HepG2 (cell line): ENCODE results near the gene SLC10A2. TPM values are rescaled to one million over a fixed set of nuclear protein-coding genes. Genes with fewer than 3 reads are reported as not detected.

Experiments
- ATAC-seq: fragments of 200-7000 bp; cut with Tn5 transposase; 3 replicates; pipeline ENCODE4 v1.9.1; 2020; ENCODE audit warnings: mild to moderate bottlenecking, moderate library complexity
- Bru-seq: library from RNA; stranded (reverse); fragments of 400-500 nt; gene quantifications from one replicate; lab custom pipeline; 2021; lab: Mats Ljungman, UMichigan
- BruChase-seq, 2 experiments: library from RNA; stranded (reverse); fragments of 400-500 nt; gene quantifications; one replicate each; lab custom pipeline; 2021; lab: Mats Ljungman, UMichigan
- BruUV-seq: library from RNA; stranded (reverse); fragments of 400-500 nt; replicated peaks from 2 replicates; lab custom pipeline; 2021; lab: Mats Ljungman, UMichigan
- CTCF ChIA-PET: fragments of 300-600 bp; formaldehyde crosslinking; extraction: SDS; loops from one replicate; lab custom pipeline; 2021; ENCODE audit warnings: low total read pairs, inconsistent platforms, low intra/inter-chr PET ratio; lab: Yijun Ruan, JAX
- POLR2A ChIA-PET: fragments of 350-600 bp; sonication (Branson Sonifier 250); formaldehyde crosslinking; loops from one replicate; lab custom pipeline; 2020; ENCODE audit warnings: antibody characterized with exemption, inconsistent platforms; lab: Yijun Ruan, JAX
- DNase-seq: peaks from one replicate; pipeline ENCODE4 v3.0.0-alpha.2; 2015; ENCODE audit warnings: low spot score
- FAIRE-seq: peaks from 3 replicates; lab custom pipeline; 2011; peaks lifted over from hg19 to GRCh38; lab: Jason Lieb, UNC
- H2AFZ ChIP-seq: one replicate; pipeline ENCODE4 v1.6.1; 2011; ENCODE audit warnings: low read length, inconsistent platforms
- H3K27ac ChIP-seq: fragments of 300-600 bp; 3 replicates; pipeline ENCODE4 v1.8.0; 2011; ENCODE audit warnings: mixed run types, mild to moderate bottlenecking, mixed read lengths, low read length, inconsistent platforms; ENCODE audit not compliant: insufficient read depth; ENCODE audit errors: extremely low read length
- H3K27me3 ChIP-seq, 2 experiments: fragments of 200-600 bp in 1 of 2; 2 replicates in 1 of 2; 3 replicates in 1 of 2; pipeline versions ENCODE4 v1.6.0 to v1.8.0; 2011; ENCODE audit warnings: low read length in 2 of 2, mild to moderate bottlenecking in 2 of 2, moderate library complexity in 2 of 2, inconsistent platforms in 1 of 2; ENCODE audit not compliant: insufficient read depth in 2 of 2, control insufficient read depth in 1 of 2
- H3K36me3 ChIP-seq, 2 experiments: fragments of 200-600 bp in 1 of 2; replicated peaks in 1 of 2; 2 replicates in 1 of 2; 3 replicates in 1 of 2; pipeline versions ENCODE4 v1.5.1 to v1.8.0; 2011; ENCODE audit warnings: low read length in 2 of 2, inconsistent platforms in 1 of 2; ENCODE audit not compliant: insufficient read depth in 2 of 2, control insufficient read depth in 1 of 2
- H3K4me1 ChIP-seq: 2 replicates; pipeline ENCODE4 v1.5.1; 2012; ENCODE audit warnings: low read length, inconsistent platforms; ENCODE audit not compliant: insufficient read depth
- H3K4me2 ChIP-seq: 2 replicates; pipeline ENCODE4 v1.6.0; 2011; ENCODE audit warnings: low read depth, low read length, inconsistent platforms
- H3K4me3 ChIP-seq, 3 experiments: fragments of 200-600 bp in 1 of 3; sonication (generic), shearing (Covaris generic) in 1 of 3; replicated peaks in 1 of 3; 2 replicates each; pipeline ENCODE4 v1.5.1; 2011 to 2016; ENCODE audit warnings: low read length in 3 of 3, inconsistent platforms in 2 of 3, low read depth in 2 of 3, mild to moderate bottlenecking in 2 of 3, control low read depth in 1 of 3, mixed read lengths in 1 of 3; ENCODE audit not compliant: insufficient read depth in 1 of 3
- H3K79me2 ChIP-seq: one replicate; pipeline ENCODE4 v1.6.1; 2011; ENCODE audit warnings: low read length, inconsistent platforms; ENCODE audit not compliant: insufficient read depth
- H3K9ac ChIP-seq: 2 replicates; pipeline ENCODE4 v1.6.0; 2011; ENCODE audit warnings: mild to moderate bottlenecking, low read depth, low read length, inconsistent platforms; ENCODE audit not compliant: insufficient read depth
- H3K9me3 ChIP-seq: 2 replicates; pipeline ENCODE4 v1.5.1; 2012; ENCODE audit warnings: mild to moderate bottlenecking, low read length
- H4K20me1 ChIP-seq: 2 replicates; pipeline ENCODE4 v1.6.0; 2011; ENCODE audit warnings: inconsistent platforms, mild to moderate bottlenecking, low read length, moderate library complexity; ENCODE audit not compliant: insufficient read depth
- BORCS8-MEF2B ChIP-seq: sonication (generic); formaldehyde crosslinking; IDR thresholded peaks from 2 replicates; pipeline ENCODE4 v1.8.0; 2022; ENCODE audit warnings: mild to moderate bottlenecking, missing genetic modification reagents
- GTF3A ChIP-seq: sonication (generic); formaldehyde crosslinking; conservative IDR thresholded peaks from 2 replicates; pipeline ENCODE4 v1.4.0; 2020; ENCODE audit warnings: mild to moderate bottlenecking, missing genetic modification reagents
- HHEX ChIP-seq: IDR thresholded peaks from 2 replicates; pipeline ENCODE4 v1.6.1; 2016; ENCODE audit warnings: control low read depth
- HMG20A ChIP-seq: IDR thresholded peaks from 2 replicates; pipeline ENCODE4 v1.6.1; 2016; ENCODE audit warnings: borderline replicate concordance
- KDM3A ChIP-seq: IDR thresholded peaks from 2 replicates; pipeline ENCODE4 v1.6.1; 2018; ENCODE audit warnings: low read depth, missing compliant biosample characterization
- KLF11 ChIP-seq: IDR thresholded peaks from 2 replicates; pipeline ENCODE4 v1.6.1; 2016; ENCODE audit warnings: missing compliant biosample characterization
- LCORL ChIP-seq, 2 experiments: fragments of 450-650 bp in 1 of 2; sonication (generic) in 1 of 2; formaldehyde crosslinking in 1 of 2; IDR thresholded peaks; 2 replicates each; pipeline versions ENCODE4 v1.5.0 to v1.6.1; 2017 to 2020; ENCODE audit warnings: antibody characterized with exemption in 1 of 2, missing genetic modification reagents in 1 of 2
- MTF1 ChIP-seq: sonication (generic); formaldehyde crosslinking; IDR thresholded peaks from 2 replicates; pipeline ENCODE4 v1.5.0; 2020; ENCODE audit warnings: missing genetic modification reagents
- NFRKB ChIP-seq: fragments of 450-650 bp; IDR thresholded peaks from 2 replicates; pipeline ENCODE4 v1.6.1; 2017
- SNAPC2 ChIP-seq: sonication (generic); formaldehyde crosslinking; IDR thresholded peaks from 2 replicates; pipeline ENCODE4 v1.8.1; 2022; ENCODE audit warnings: mild to moderate bottlenecking, missing genetic modification reagents
- TAF1 ChIP-seq: sonication (generic); formaldehyde crosslinking; IDR thresholded peaks from 2 replicates; pipeline ENCODE4 v1.4.0; 2020; ENCODE audit warnings: missing genetic modification reagents
- ZNF207 ChIP-seq: fragments of 450-650 bp; IDR thresholded peaks from 2 replicates; pipeline ENCODE4 v1.6.1; 2016; ENCODE audit warnings: antibody characterized with exemption, borderline replicate concordance
- ZNF446 ChIP-seq: sonication (generic); formaldehyde crosslinking; IDR thresholded peaks from 2 replicates; pipeline ENCODE4 v1.5.0; 2020; ENCODE audit warnings: mild to moderate bottlenecking, missing genetic modification reagents
- ZNF543 ChIP-seq: sonication (generic); formaldehyde crosslinking; IDR thresholded peaks from 2 replicates; pipeline ENCODE4 v1.4.0; 2020; ENCODE audit warnings: mild to moderate bottlenecking, missing genetic modification reagents
- ZNF547 ChIP-seq: sonication (generic); formaldehyde crosslinking; IDR thresholded peaks from 2 replicates; pipeline ENCODE4 v1.5.1; 2020; ENCODE audit warnings: mild to moderate bottlenecking, missing genetic modification reagents
- ZNF614 ChIP-seq: IDR thresholded peaks from 2 replicates; pipeline ENCODE4 v1.6.1; 2018; ENCODE audit warnings: missing biosample characterization, missing genetic modification reagents, inconsistent platforms, borderline replicate concordance
- WGBS: methylation state at CpG from one replicate; pipeline ENCODE4 v1.1.6; 2017; ENCODE audit warnings: low lambda C conversion rate; 5-methylcytosine and 5-hydroxymethylcytosine counted together
- in situ Hi-C: cut with HindIII; loops from 2 replicates; pipeline ENCODE4 v1.10.0; 2017; ENCODE audit warnings: low pct_unique_long_range_greater_than_20kb; ENCODE audit not compliant: extremely low pct_ligation_motif_present
- intact Hi-C: fragments of 100-400 bp; cut with micrococcal nuclease; formaldehyde crosslinking; loops from one replicate; pipeline ENCODE4 v1.10.0; 2022; ENCODE audit not compliant: unreplicated experiment
- long read RNA-seq, 2 experiments: library from RNA in 1 of 2; library from polyadenylated mRNA in 1 of 2; stranded (forward) in 1 of 2; unstranded in 1 of 2; transcript quantifications; one replicate each; pipeline ENCODE4 v2.0.0, GENCODE V29; 2019 to 2022
- polyA minus RNA-seq, 3 experiments: library from RNA; depleted of rRNA, polyadenylated mRNA; stranded (reverse); fragments of >200 nt; gene quantifications; 2 replicates each; pipeline ENCODE4 v1.2.3, GENCODE V29; 2011; ENCODE audit warnings: low replicate concordance in 1 of 3
- polyA plus RNA-seq, 8 experiments: library from polyadenylated mRNA; depleted of rRNA in 3 of 8; stranded (reverse) in 7 of 8; unstranded in 1 of 8; fragments of >200 nt; fragmentation: Illumina TruSeq in 4 of 8; extraction: Trizol in 4 of 8; gene quantifications; 2 replicates each; pipeline versions ENCODE4 v1.2.1 to v1.2.3, GENCODE V29; 2011 to 2016; ENCODE audit warnings: low read depth in 4 of 8, missing spikeins in 1 of 8, mixed read lengths in 1 of 8; ENCODE audit not compliant: insufficient read depth in 1 of 8
- total RNA-seq, 5 experiments: library from RNA; depleted of rRNA; stranded (reverse); fragments of >200 nt; fragmentation: Illumina TruSeq; extraction: Trizol; gene quantifications; 2 replicates each; pipeline ENCODE4 v1.2.3, GENCODE V29; 2016; ENCODE audit warnings: low read depth in 1 of 5
- TF ChIP-seq, protein P1 (sequence below): sonication (generic); formaldehyde crosslinking; IDR thresholded peaks from 2 replicates; pipeline ENCODE4 v1.4.0; 2020; ENCODE audit warnings: mild to moderate bottlenecking, missing genetic modification reagents
- TF ChIP-seq, protein P2 (sequence below): sonication (generic); formaldehyde crosslinking; IDR thresholded peaks from 2 replicates; pipeline ENCODE4 v1.4.0; 2020; ENCODE audit warnings: mild to moderate bottlenecking, missing genetic modification reagents

The SLC10A2 gene
- total RNA-seq (2016; rRNA removed; fragmentation: Illumina TruSeq; extraction: Trizol) = not detected in 2 replicates
- not detected in 2 replicates for total RNA-seq (2016; cell fraction: cytosol; rRNA removed; fragmentation: Illumina TruSeq; extraction: Trizol; ENCODE audit: low read depth)
- total RNA-seq (2016; cell fraction: insoluble cytoplasmic fraction; rRNA removed; fragmentation: Illumina TruSeq; extraction: Trizol) = not detected in 2 replicates
- total RNA-seq (2016; cell fraction: membrane; rRNA removed; fragmentation: Illumina TruSeq; extraction: Trizol) = not detected in 2 replicates
- total RNA-seq (2016; cell fraction: nucleus; rRNA removed; fragmentation: Illumina TruSeq; extraction: Trizol) = not detected in 2 replicates
- polyA plus RNA-seq (2011; rRNA removed) = not detected in 2 replicates
- not detected in 2 replicates for polyA plus RNA-seq (2011; cell fraction: cytosol; rRNA removed)
- polyA plus RNA-seq (2011; cell fraction: nucleus; rRNA removed) = not detected in 2 replicates
- not detected in 2 replicates for polyA plus RNA-seq (2012)
- polyA plus RNA-seq (2016; cell fraction: cytosol; fragmentation: Illumina TruSeq; extraction: Trizol; ENCODE audit: low read depth) = not detected in 2 replicates
- polyA plus RNA-seq (2016; cell fraction: insoluble cytoplasmic fraction; fragmentation: Illumina TruSeq; extraction: Trizol; ENCODE audit: low read depth) = not detected in 2 replicates
- not detected in 2 replicates for polyA plus RNA-seq (2016; cell fraction: membrane; fragmentation: Illumina TruSeq; extraction: Trizol; ENCODE audit: low read depth)
- not detected in 2 replicates for polyA plus RNA-seq (2016; cell fraction: nucleus; fragmentation: Illumina TruSeq; extraction: Trizol; ENCODE audit: insufficient read depth, low read depth)
- not detected in 2 replicates for polyA minus RNA-seq (2011; rRNA and poly(A)+ RNA removed; ENCODE audit: low replicate concordance)
- polyA minus RNA-seq (2011; cell fraction: cytosol; rRNA and poly(A)+ RNA removed) = not detected in 2 replicates
- not detected in 2 replicates for polyA minus RNA-seq (2011; cell fraction: nucleus; rRNA and poly(A)+ RNA removed)
- not detected for Bru-seq, nascent RNA
- not detected for BruChase-seq, experiment 1, labeled RNA remaining after a 6-hour chase
- not detected for BruChase-seq, experiment 2, labeled RNA remaining after a 2-hour chase
- long read RNA-seq, experiment 1 = 0 reads
- long read RNA-seq, experiment 2 = 0 reads

GRCh38 chr13:103066079-103066780 is at the start of gene SLC10A2:
Gene SLC10A2 (minus strand): TSS chr13:103066417. CDS start chr13:103066249, 168 bp downstream.
- no peak within 1 kb of the TSS for H3K9ac ChIP-seq
- no TSS peak for BruUV-seq
- H3K4me1 ChIP-seq = no peaks in the 10 kb centered on the region
- H2AFZ ChIP-seq = no peak within 1 kb of the TSS
- H4K20me1 ChIP-seq = no peaks in the 10 kb centered on the region
- in situ Hi-C loops = no loop called here
- 2% methylated on average over 7 of the region's 9 CpGs for WGBS
- H3K4me2 ChIP-seq = no peak within 1 kb of the TSS
- no peak within 1 kb of the TSS for H3K4me3 ChIP-seq
- CTCF ChIA-PET = no interaction called here
- H3K79me2 ChIP-seq = no peaks in the 10 kb centered on the region
- H3K36me3 ChIP-seq = no peaks in the 10 kb centered on the region
- H3K9me3 ChIP-seq = no peaks in the 10 kb centered on the region
- H3K27me3 ChIP-seq = no peaks in the 10 kb centered on the region
- no peak within 1 kb of the TSS for H3K27ac ChIP-seq
- ATAC-seq (no peak), DNase-seq (no peak), FAIRE-seq (no peak)
- TF ChIP-seq KLF11 (CRISPR knock-in tag) = no peak
- no peak for TF ChIP-seq ZNF614 (CRISPR knock-in tag)
- TF ChIP-seq, protein P1, sequence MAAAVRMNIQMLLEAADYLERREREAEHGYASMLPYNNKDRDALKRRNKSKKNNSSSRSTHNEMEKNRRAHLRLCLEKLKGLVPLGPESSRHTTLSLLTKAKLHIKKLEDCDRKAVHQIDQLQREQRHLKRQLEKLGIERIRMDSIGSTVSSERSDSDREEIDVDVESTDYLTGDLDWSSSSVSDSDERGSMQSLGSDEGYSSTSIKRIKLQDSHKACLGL (CRISPR knock-in tag) = no peak
- no peak for TF ChIP-seq TAF1 (CRISPR knock-in tag)
- TF ChIP-seq, protein P2, sequence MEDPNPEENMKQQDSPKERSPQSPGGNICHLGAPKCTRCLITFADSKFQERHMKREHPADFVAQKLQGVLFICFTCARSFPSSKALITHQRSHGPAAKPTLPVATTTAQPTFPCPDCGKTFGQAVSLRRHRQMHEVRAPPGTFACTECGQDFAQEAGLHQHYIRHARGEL = no peak
- no peak for TF ChIP-seq ZNF446 (CRISPR knock-in tag)
- TF ChIP-seq NFRKB = no peak
- no peak for TF ChIP-seq LCORL (IDR thresholded peaks at IDR 0.05)
- TF ChIP-seq LCORL (CRISPR knock-in tag; IDR thresholded peaks at IDR 0.05) = no peak
- no peak for TF ChIP-seq MTF1
- no peak for TF ChIP-seq ZNF207
- TF ChIP-seq HHEX = no peak
- TF ChIP-seq HMG20A (CRISPR knock-in tag) = no peak
- no peak for TF ChIP-seq KDM3A (CRISPR knock-in tag)
- no peak for TF ChIP-seq SNAPC2 (CRISPR knock-in tag)
- no peak for TF ChIP-seq GTF3A (CRISPR knock-in tag)
- TF ChIP-seq BORCS8-MEF2B (CRISPR knock-in tag) = no peak
- TF ChIP-seq ZNF543 (CRISPR knock-in tag) = no peak
- TF ChIP-seq ZNF547 = no peak
- intact Hi-C loops = no loop called here
- POLR2A ChIA-PET = no interaction called here
